Common myeloid progenitor, CD34-positive (primary cell): ENCODE measurements around the gene PCSK6.

Experiments
- CTCF ChIA-PET: fragments of 350-600 bp; sonication (Branson Sonifier 250); formaldehyde crosslinking; loops from one replicate; lab custom pipeline; 2021; ENCODE audit warnings: antibody characterized with exemption; lab: Charles Lee
- POLR2A ChIA-PET: fragments of 350-600 bp; sonication (Branson Sonifier 250); formaldehyde crosslinking; loops from one replicate; lab custom pipeline; 2021; ENCODE audit warnings: antibody characterized with exemption; lab: Charles Lee
- DNase-seq, 3 donors: peaks; one replicate each; pipeline versions ENCODE4 v3.0.0 to v3.0.0-alpha.2; 2013
- H3K27ac ChIP-seq, 2 experiments: 1 replicate in 1 of 2; 2 replicates in 1 of 2; pipeline ENCODE4 v1.7.0; 2013; ENCODE audit warnings: inconsistent platforms in 2 of 2, low read length in 2 of 2, mild to moderate bottlenecking in 2 of 2, low read depth in 1 of 2, moderate library complexity in 1 of 2; ENCODE audit not compliant: severe bottlenecking in 2 of 2, insufficient read depth in 1 of 2, poor library complexity in 1 of 2
- H3K27me3 ChIP-seq, 5 experiments: replicated peaks in 2 of 5; 1 replicate in 3 of 5; 2 replicates in 2 of 5; pipeline versions ENCODE4 v1.6.1 to v1.7.0; 2013; ENCODE audit warnings: low read length in 4 of 5, mild to moderate bottlenecking in 2 of 5, moderate library complexity in 2 of 5, inconsistent platforms in 1 of 5; ENCODE audit not compliant: insufficient read depth in 5 of 5, control insufficient read depth in 4 of 5
- H3K36me3 ChIP-seq, 4 experiments: 1 replicate in 2 of 4; 2 replicates in 2 of 4; pipeline versions ENCODE4 v1.6.1 to v1.7.0; 2013; ENCODE audit warnings: low read length in 3 of 4, control low read depth in 1 of 4, mild to moderate bottlenecking in 1 of 4; ENCODE audit not compliant: control insufficient read depth in 4 of 4, insufficient read depth in 4 of 4
- H3K4me1 ChIP-seq, 4 experiments: 1 replicate in 3 of 4; 2 replicates in 1 of 4; pipeline versions ENCODE4 v1.6.1 to v1.7.1; 2013; ENCODE audit warnings: low read length in 3 of 4, mild to moderate bottlenecking in 3 of 4, control low read depth in 1 of 4, inconsistent platforms in 1 of 4, moderate library complexity in 1 of 4; ENCODE audit not compliant: control insufficient read depth in 4 of 4, insufficient read depth in 4 of 4; ENCODE audit errors: control extremely low read depth in 1 of 4
- H3K4me3 ChIP-seq, 7 experiments: 1 replicate in 4 of 7; 2 replicates in 3 of 7; pipeline versions ENCODE4 v1.5.1 to v1.7.0; 2013; ENCODE audit warnings: mild to moderate bottlenecking in 7 of 7, low read length in 6 of 7, moderate library complexity in 6 of 7, inconsistent platforms in 2 of 7, low read depth in 2 of 7, control low read depth in 1 of 7; ENCODE audit not compliant: insufficient read depth in 4 of 7, control insufficient read depth in 1 of 7; ENCODE audit errors: extremely low read depth in 1 of 7
- H3K9me3 ChIP-seq, 5 experiments: 1 replicate in 4 of 5; 2 replicates in 1 of 5; pipeline versions ENCODE4 v1.6.1 to v1.7.1; 2013; ENCODE audit warnings: low read length in 4 of 5, mild to moderate bottlenecking in 2 of 5, inconsistent platforms in 1 of 5, low read depth in 1 of 5, moderate library complexity in 1 of 5; ENCODE audit not compliant: control insufficient read depth in 4 of 5, insufficient read depth in 2 of 5; ENCODE audit errors: control extremely low read depth in 1 of 5
- WGBS: methylation state at CpG from one replicate; pipeline ENCODE4 v1.1.5; 2013; ENCODE audit not compliant: insufficient coverage; 5-methylcytosine and 5-hydroxymethylcytosine counted together

PCSK6 gene

DNA sequence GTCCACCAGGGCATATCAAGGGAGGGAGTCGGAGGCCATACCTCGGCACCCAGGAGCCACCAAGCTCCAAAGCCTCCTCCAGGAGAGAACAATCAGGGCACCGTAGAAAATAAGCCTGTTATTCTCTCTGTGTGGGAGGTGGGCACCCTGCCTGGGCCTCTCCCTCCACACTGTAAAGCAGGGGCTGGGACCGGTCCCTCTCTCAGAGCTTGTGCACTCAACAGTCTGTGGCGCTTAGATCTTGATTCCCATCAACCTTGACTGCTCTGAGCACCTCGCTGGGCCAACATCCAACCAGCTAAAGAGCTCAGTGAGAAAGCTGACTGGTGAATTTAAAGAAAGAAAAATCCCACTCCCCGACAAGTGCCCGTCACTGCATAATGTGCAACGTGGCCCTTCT lies 53.0 kb downstream of the PCSK6 start:
- Histone ChIP-seq H3K9me3 (no peaks in the 10 kb centered on the region), H3K4me1 (peaks cover 0 to 5% (median 2%) of the 10 kb centered on the region in 4 experiments), H3K36me3 (no peaks in the 10 kb centered on the region), H3K27ac (no peak overlapping the region), H3K27me3 (peaks cover 0 to 34% (median 4%) of the 10 kb centered on the region in 5 experiments), H3K4me3 (no peak overlapping the region)
- CTCF ChIA-PET = interaction anchor here (0.8 kb wide), 1 partner anchor 18 kb away, joined by 3 read pairs; no protein-coding TSS in a partner anchor
- POLR2A ChIA-PET = interaction anchor here (0.6 kb wide), 1 partner anchor 135 kb away, joined by 3 read pairs; no protein-coding TSS in a partner anchor
- DNase-seq = no peak
- 98% methylated on average over 8 of the region's 9 CpGs for WGBS

DNA sequence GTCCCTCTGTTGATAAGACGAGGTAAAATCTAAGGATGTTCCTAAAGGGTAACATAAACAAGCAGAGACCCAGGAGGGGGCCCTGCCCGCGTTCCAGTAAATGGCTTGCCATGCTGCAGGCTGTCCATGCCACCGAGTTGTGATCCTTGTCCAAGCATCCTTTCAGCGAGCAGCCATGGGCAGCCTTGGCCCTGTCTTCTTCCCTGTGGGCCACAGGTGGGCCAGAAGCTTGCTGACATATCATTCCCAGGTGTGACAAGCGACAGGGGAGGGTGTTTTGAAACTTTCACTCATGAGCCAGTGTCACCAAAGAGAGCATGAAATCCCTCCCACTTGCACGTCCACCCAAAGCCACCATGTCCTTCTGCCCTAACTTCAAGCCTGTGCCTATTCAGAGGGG lies 53.7 kb downstream of the PCSK6 start:
- 90% methylated on average over 7 of the region's 7 CpGs for WGBS
- CTCF ChIA-PET = interaction anchor here (0.8 kb wide), 1 partner anchor 18 kb away, joined by 3 read pairs; no protein-coding TSS in a partner anchor
- Histone ChIP-seq H3K4me1 (no peaks in the 10 kb centered on the region), H3K9me3 (no peaks in the 10 kb centered on the region), H3K4me3 (no peak overlapping the region), H3K27me3 (peaks cover 0 to 42% (median 4%) of the 10 kb centered on the region in 5 experiments), H3K27ac (no peak overlapping the region), H3K36me3 (no peaks in the 10 kb centered on the region)
- no peak for DNase-seq
- POLR2A ChIA-PET = interaction anchor here (0.6 kb wide), 1 partner anchor 136 kb away, joined by 3 read pairs; no protein-coding TSS in a partner anchor

DNA sequence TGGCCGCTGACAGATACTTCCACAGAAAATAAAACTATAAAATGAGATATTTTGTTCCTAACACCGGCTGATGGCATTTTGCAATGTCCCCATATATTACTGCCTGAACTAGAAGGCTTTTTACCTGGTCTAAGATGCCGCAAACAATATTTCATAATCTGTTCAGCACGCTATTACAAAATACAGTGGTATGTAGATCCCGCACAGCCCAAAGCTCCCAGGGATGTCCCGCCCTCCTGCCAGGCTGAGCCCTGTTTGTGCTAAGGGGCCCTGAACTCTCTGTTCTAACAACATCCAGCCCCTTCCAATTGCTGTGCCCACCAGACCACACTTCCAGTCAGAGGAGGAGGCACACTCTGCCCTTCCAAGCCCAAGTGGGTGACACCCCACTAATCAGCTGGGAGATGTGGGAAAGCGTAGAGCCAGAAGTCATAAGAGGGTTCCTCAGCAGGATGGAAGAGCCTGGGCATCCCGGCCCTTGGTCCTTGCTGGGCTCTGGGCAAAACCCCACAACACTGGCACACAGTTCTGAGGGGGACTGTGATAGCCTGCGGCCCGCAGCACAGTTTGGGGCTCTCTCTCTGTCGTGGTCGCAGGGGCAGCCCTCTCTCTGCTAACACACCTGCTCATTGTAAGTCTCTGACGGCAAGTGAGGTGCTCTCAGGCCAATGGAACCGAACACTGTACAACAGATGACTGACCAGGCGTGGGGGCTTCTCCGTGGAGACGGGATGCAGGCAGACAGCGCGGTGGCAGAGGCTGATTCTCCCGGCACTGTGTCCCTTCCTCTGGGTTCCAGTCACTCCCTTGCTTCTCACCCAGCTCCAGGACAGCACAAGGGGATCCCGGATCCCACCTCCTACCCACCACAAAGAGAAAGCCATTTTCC lies 55.2 kb downstream of the PCSK6 start:
- CTCF ChIA-PET = interaction anchor here (1.5 kb wide), 1 partner anchor 8 kb away, joined by 5 read pairs; no protein-coding TSS in a partner anchor
- no peaks in the 10 kb centered on the region for H3K9me3 ChIP-seq
- no peaks in the 10 kb centered on the region for H3K36me3 ChIP-seq
- no peak overlapping the region for H3K4me3 ChIP-seq
- no peak for DNase-seq
- no peaks in the 10 kb centered on the region for H3K4me1 ChIP-seq
- 95% methylated on average over 20 of the region's 21 CpGs for WGBS
- peaks cover 0 to 51% (median 4%) of the 10 kb centered on the region in 5 experiments for H3K27me3 ChIP-seq
- POLR2A ChIA-PET = no interaction called here
- H3K27ac ChIP-seq = no peak overlapping the region

DNA sequence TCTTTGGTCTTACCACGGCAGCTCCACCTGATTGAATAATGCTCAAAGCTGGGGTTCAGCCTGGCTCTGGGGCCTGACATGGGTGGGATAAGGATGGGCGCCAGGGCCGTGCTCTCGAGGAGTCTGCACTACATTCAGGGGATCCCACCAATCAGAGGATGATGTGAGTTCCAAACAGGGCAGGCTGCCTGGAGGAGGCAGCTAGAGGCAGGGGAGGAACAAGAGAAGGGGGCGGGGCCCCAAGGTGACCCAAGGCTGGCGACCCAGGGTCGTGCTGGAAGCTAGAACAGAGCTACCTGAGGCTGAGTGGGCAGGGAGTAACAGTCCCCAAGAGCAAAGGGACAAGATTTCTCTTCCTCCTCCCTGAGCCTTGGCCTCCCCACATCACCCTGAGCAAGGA lies 56.1 kb downstream of the PCSK6 start:
- Histone ChIP-seq H3K36me3 (no peaks in the 10 kb centered on the region), H3K27me3 (peaks cover 0 to 54% (median 4%) of the 10 kb centered on the region in 5 experiments), H3K4me3 (no peak overlapping the region), H3K9me3 (no peaks in the 10 kb centered on the region), H3K4me1 (no peaks in the 10 kb centered on the region), H3K27ac (no peak overlapping the region)
- ChIA-PET CTCF (interaction anchor here (1.5 kb wide), 1 partner anchor 9 kb away, joined by 5 read pairs; no protein-coding TSS in a partner anchor), POLR2A (no interaction called here)
- WGBS = 91% methylated on average over 7 of the region's 7 CpGs
- DNase-seq = no peak

DNA sequence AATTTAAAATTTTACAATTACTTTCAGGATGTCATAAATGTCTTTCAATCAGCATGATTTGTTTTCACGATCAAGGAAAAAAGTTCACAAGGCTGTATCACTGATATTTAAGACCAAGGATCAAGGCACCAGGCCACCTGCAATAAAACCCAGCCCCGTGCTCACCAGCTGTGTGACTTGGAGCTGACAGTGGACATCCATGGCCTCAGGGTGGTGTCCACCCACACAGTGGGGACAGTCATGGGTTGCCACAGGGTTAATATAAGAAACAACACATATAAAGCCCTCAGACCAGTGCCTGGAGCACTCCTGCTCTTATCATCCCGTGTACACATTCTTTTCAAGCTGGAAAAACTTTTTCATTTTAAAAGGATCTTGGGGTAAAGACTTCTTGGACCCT lies 56.5 kb downstream of the PCSK6 start:
- no peak overlapping the region for H3K4me3 ChIP-seq
- H3K27me3 ChIP-seq = peaks cover 0 to 58% (median 4%) of the 10 kb centered on the region in 5 experiments
- H3K27ac ChIP-seq = no peak overlapping the region
- H3K9me3 ChIP-seq = no peaks in the 10 kb centered on the region
- H3K4me1 ChIP-seq = no peaks in the 10 kb centered on the region
- CTCF ChIA-PET = interaction anchor here (1.5 kb wide), 1 partner anchor 9 kb away, joined by 5 read pairs; no protein-coding TSS in a partner anchor
- no peak for DNase-seq
- no peaks in the 10 kb centered on the region for H3K36me3 ChIP-seq
- WGBS = 87% methylated on average over 2 of the region's 3 CpGs
- POLR2A ChIA-PET = no interaction called here

DNA sequence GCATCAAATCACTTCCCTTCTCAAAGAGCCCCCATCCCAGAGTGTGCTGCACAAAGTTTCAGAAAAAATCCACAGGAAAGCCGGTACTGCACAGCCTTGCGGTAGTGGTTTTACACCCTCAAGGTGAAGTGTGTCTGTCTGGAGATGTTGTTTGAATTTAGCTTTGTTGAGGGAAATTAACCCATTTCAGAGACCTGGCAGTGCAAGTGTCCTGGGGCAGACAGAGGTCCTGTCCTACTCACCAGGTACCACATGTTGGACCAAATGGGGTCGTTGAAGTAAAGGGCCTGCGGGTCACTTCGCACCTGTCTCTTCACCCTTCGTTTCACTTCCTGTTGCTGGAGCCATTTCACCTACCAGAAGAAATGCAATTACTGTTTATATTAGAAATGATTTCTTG lies 57.8 kb downstream of the PCSK6 start:
- H3K4me1 ChIP-seq = no peaks in the 10 kb centered on the region
- no peak overlapping the region for H3K27ac ChIP-seq
- ChIA-PET POLR2A (no interaction called here), CTCF (no interaction called here)
- H3K4me3 ChIP-seq = no peak overlapping the region
- H3K36me3 ChIP-seq = no peaks in the 10 kb centered on the region
- H3K27me3 ChIP-seq = peaks cover 0 to 65% (median 4%) of the 10 kb centered on the region in 5 experiments
- no peaks in the 10 kb centered on the region for H3K9me3 ChIP-seq
- no CpG with 5 or more reads among the region's 6 CpGs for WGBS
- DNase-seq = no peak

DNA sequence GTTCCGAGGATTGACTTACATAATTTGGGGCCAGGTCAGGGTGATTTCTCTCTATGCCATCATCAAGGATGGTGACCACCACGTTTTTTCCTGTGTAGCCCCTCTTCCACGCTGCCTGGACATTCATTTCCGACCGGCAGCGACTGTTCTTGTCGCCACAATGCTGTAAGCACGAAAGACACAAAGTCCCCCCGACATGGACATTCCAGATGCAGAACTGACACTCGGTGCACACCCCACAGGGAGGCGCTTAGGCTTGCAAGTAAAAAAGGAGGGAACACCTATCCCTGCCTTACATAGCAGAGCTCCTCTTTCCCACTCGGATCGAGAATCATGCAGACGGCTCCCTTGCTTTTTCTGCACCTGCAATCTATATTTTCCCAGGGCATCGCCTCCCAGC lies 58.2 kb downstream of the PCSK6 start:
- H3K4me1 ChIP-seq = no peaks in the 10 kb centered on the region
- peaks cover 0 to 63% (median 4%) of the 10 kb centered on the region in 5 experiments for H3K27me3 ChIP-seq
- no peaks in the 10 kb centered on the region for H3K9me3 ChIP-seq
- H3K36me3 ChIP-seq = no peaks in the 10 kb centered on the region
- ChIA-PET POLR2A (no interaction called here), CTCF (no interaction called here)
- H3K27ac ChIP-seq = no peak overlapping the region
- no peak overlapping the region for H3K4me3 ChIP-seq
- DNase-seq = no peak
- WGBS = 96% methylated on average over 13 of the region's 15 CpGs
